ENCODE results near the gene IYD.

The IYD gene, protein sequence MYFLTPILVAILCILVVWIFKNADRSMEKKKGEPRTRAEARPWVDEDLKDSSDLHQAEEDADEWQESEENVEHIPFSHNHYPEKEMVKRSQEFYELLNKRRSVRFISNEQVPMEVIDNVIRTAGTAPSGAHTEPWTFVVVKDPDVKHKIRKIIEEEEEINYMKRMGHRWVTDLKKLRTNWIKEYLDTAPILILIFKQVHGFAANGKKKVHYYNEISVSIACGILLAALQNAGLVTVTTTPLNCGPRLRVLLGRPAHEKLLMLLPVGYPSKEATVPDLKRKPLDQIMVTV

DNA sequence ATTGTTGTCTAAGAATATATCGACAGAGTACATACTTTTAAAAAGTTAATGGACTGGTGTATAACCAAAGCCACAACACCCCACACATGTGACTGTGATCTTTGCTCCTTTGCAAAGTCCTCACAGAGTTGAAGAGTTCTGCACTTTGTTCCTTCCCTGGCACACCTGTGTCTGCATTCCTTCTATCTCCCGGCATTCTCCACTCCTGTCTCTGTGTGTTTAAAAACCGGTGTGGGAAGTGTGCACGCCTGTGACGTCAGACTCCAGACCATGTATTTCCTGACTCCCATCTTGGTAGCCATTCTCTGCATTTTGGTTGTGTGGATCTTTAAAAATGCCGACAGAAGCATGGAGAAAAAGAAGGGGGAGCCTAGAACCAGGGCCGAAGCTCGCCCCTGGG lies at the start of gene IYD:
Gene IYD (plus strand): TSS at position 251 of the 400 bp plus-strand sequence. CDS start 20 bp downstream, at position 271.
- no peak for DNase-seq

DNA sequence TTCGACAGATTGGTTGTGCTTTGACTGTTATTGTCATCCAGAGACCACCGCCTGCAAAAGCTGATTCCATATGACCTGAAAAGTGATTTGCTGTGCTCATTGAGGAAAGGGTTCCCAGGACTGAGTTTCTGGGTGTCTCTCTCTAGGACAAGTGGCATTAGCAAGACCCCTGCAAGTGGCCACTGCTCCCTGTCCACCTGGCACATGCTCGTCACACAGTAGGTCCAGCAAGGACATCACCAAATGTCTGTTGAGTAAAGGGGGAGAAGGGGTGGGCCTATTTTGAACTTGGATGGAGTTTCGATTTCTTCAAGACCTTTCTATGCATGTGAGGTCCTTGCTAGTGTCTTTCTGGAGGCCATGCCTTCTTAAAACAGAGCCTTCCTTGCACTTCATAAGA lies 48.9 kb upstream of the IYD start:
- no peak for DNase-seq

DNA sequence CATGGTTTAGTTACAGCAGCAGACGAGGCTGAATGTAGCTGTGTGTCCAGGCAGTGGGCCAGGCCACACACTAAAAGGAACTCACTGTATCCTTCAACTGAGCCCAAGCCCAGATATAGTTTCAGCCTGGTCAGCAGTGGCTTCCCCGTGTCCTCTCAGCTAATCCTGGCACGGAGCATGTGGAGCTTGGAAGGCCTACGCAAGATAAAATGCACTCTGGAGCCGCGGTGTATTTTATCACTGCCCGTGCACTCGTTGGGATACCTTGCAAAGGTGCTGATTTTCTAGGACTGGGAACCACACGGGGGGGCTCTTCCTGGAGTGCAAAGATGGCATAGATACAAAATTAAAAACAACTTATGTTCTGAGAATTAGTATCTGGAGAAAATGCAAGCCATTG lies 48.4 kb upstream of the IYD start:
- DNase-seq, result no peak

DNA sequence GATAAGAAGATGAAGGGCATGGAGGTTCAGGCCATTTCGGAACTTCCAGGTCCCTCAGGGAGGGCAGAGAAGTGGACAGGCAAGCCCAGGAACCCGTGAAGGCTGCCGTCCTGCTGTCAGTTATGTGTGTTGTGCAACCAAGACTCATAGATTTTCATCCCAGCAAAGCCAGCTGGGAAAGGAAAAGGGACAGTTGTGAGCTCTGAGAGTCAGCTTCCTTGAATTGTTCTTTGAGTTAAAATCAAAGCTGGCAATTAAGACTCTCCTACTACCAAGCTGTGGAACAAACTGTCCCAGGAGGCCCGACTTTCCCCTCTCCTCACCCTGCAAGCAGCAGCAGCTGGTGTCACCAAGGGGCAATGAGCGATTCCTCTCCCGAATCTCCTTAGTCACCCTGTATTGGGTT lies 46.3 kb upstream of the IYD start:
- DNase-seq, result no peak

DNA sequence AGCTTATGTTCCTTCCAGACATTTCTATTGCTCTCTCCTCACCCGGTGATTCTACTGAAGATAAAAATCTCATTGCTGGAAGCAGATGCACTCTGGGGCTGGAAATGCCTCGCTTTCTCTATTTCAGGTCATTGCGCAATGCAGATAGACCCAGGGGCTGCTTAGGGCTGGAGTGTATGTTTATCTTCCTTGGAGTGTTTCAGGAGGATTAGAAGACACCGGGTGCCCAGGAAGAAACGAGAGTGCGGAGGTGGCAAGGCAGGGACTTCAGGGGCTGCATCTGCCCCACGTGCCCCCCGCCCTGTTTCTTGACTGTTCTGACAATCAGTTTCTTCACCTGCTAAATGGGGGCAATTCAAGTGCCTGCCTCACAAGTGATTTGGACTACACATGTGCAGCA lies 45.6 kb upstream of the IYD start:
- no peak for DNase-seq

DNA sequence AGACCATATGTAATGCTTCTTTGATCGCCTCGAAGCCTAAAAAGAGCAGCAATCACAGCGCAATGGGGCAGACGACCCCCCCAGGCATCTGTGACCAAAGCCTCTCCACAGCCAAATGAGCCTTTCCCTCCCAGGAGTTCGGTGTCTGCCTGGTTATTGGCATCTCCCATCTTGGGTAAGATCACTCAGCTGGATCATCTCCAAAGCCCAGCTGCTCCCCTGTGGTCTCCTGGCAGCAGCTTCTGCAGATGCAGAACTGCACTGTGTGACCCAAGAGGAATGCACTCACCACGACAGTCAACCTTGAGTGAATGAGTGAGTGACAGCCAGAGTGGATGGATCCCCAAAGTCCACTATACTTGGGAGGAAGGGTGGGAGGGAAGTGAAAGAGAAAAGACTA lies 44.8 kb upstream of the IYD start:
- DNase-seq, result no peak

DNA sequence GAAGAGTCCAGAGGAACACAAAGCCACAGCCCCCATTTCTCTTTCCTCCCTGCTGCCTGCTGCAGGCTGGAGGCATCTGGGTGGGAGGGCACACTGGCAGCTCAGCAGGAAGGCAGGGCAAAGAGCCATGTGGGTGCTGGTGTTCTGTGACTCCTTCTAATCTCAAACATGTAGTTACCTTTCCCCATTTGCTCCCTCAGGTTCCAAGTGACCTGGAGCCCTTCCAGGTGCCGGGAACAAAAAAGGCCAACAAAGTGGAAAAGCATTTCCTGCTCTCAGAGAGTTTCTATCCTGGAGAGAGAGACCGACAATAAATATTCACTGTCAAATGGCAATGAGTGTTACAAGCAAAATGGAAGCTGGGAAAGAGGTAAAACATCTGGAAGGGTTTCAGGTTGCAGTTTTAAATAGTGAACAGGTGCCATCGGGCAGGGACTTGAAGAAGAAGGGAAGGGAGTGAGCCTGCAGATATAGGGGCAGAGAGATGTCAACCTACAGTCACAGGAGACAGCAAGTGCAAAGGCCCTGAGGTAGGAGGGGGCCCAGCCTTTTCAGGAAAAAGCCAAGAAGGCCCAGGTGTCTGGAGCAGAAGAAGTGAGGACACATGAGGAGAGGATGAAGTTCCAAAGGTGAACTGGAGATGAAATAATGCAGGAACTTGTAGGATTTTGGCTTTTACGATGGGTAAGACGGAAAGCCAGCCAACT lies 43.6 kb upstream of the IYD start:
- DNase-seq, result no peak

DNA sequence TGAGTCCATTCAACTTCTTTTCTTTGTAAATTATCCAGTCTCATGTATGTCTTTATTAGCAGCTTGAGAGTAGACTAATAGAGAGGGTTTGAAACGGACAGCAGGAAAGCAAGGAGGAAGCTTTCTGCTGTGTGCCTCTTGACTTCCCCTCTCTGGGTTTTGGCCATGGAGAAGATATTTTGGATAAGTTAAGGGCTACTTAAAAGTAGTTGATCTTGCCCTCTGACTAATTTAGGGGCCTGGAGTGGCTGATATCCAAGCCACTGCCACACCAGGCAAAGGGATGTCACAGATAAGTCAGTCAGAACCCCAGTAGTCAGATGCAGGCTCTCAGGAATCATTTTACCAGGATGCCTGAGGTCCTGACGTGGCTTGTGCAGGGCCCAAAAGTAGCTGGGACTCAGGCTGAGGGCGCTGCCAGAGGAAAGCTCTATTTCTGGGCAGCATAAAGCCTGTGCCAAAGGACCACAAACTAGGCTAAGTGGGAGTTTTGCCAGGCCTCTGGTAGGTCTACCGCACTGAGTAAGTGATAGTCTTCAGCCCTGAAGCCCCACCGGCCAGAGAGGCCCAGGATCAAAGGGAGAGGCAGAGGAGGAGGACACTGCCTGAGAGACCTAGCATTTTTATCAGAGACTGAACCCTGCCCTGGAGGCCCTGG lies 41.6 kb upstream of the IYD start:
- no peak for DNase-seq

DNA sequence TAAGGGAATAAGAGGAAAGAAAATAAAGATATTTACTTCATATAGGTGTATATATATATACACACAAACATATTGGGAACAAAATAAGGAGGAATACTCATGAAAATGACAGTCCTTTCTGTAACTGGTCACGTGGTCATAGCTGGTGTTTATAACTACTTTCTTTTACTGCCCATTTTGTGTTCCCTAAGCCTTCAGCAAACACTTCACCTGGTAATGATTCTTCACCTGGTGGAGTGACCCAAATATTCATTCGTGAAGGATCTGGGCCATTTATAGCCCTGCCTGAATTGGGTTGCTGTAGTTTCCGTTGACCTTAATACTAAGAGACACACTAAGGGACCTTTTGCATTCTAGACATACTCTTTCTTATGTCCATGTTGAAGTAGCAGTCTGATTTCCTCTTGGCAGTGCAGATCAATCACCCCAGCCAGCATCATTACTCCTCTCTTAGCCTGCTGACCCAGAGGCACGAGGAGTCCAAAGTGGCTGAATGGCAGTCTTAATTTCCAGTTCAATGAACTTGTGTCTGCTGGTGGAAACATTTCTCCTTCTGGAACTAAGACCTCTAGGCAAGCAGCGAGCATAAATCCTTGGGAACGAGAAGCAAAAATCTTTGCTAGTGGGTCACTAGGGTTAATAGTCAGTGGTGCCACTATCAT lies 39.9 kb upstream of the IYD start:
- DNase-seq, result no peak

DNA sequence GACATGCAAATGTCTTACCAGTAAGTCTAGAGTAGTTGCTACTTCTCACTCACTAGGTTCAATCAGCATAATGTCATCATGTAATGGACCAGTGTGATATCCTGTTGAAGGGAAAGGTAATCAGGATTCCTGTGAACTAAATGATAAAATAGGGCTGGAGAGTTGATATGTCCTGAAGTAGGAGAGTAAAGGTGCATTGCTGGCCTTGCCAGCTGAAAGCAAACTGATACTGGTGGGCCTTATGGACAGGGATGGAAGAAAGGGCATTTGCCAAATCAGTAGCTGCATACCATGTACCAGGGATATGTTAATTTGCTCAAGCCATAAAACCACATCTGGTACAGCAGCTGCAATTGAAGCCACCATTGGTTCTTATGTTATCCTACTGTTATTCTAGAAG lies 37.5 kb upstream of the IYD start:
- no peak for DNase-seq

DNA sequence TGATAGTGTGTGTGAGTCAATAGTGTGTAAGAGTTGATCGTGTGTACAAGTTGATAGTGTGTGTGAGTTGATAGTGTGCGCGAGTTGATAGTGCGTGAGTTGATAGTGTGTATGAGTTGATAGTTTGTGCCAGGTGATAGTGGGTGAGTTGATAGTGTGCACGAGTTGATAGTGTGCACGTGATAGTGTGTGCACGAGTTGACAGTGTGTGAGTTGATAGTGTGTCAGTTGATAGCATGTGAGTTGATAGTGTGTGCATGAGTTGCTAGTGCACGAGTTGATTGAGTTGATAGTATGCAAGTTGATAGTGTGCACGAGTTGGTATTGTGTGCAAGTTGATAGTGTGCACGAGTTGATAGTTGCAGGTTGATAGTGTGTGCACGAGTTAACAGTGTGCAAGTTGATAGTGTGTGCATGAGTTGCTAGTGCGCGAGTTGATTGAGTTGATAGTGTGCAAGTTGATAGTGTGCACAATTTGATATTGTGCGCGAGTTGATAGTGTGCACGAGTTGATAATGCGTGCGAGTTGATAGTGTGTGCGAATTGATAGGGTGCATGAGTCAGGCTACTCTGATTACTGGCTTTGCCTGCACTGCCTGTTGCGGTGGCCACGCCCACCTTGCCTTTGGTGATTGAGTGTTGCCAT lies 35.8 kb upstream of the IYD start:
- DNase-seq, result no peak

DNA sequence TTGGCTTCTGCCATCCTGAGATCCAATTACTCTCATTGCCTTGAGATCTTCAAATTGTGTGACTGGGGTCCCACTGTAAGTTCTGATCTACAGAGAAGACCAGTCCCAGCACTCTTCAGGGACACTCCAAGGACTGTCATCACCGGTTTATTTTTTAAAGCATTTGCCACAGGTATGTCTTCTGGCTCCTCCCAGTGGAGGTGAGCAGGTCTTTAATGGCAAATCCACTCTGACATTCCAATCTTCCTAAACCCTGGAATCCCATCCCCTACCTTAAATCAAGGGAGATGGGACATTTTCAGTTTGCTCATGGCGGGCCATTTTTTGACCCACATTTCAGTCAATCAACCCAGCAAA lies 35.2 kb upstream of the IYD start:
- no peak for DNase-seq

DNA sequence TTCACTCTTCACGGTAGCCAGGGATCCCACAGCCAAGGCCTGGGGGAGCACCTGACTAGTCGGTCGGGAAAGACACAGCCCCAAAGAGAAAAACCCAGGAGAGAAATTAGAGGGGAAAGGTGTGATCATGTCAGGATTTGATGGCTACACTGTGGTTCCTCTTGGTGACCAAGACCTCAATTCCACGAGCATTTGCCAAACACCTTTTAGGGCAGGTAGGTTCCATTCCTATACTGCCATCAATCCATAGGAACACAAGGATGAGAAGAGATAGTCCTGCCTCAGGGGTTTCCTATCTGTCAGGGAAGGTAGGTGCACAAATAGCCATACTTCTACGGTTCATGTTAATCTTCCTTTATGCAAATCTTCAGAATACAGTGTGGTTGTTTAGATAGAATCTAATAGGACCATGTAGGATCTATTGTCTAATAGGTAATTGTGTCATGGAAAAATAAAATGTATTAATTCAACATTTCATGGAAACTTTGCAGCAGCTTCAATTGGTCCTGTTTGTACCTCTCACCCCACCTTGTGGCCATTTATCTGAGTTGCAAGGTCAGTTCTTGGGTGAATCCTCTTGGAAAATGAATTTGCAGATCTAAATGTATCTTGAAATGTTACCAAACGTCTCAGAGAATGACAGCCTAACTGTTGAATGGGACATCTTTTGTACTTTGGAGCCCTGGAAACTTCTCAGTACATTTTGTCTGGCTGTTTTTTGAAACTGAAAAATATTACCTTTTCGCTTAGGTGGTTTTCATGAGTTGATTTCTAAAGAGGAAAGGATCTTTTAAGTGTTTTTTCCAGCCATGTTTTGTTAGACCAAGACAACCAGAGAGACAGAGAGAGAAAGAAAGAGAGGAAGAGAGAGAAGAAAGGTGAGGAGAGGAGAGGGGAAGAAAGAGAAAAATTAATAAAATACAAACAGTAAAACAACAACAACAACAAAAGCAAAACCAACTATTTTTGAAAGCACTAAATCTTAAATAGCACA lies 33.7 kb upstream of the IYD start:
- no peak for DNase-seq

DNA sequence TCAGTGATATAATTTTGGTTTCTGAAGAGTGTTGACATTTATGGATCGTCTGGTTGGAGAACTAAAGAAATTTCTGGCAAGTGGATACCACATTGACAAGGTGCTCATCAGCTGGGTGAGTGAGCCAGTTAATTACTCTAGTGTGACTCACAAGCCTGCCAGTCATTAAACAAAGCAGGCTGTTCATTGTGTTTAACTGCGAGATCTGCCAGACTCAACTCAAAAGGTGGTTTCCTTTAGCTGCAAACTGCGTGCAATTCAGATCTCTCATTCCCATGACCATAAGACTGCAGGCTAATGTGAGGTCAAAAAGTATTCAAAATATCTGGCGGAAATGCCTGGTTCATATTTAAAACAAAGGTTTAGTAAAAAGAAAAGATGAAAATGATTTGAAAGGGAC lies 32.5 kb upstream of the IYD start:
- DNase-seq, result no peak

DNA sequence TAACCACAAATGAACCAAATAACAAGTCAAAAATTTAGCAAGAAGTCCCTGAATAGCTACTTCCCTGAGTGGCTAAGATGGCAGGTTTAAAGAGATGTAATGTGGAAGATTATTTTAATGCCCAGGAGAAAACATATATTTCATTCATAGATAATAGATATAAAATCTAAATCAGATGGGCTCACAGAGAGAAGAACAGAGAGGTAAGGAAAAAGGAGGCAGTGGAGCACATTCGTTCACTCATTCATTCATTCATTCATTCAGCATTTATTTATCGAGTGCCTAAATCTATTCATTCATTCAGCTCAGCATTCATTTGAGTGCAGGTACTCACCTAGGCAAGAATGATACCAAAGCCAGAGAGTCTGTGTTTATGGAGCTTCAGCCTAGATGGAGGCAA lies 32.1 kb upstream of the IYD start:
- DNase-seq, result no peak

DNA sequence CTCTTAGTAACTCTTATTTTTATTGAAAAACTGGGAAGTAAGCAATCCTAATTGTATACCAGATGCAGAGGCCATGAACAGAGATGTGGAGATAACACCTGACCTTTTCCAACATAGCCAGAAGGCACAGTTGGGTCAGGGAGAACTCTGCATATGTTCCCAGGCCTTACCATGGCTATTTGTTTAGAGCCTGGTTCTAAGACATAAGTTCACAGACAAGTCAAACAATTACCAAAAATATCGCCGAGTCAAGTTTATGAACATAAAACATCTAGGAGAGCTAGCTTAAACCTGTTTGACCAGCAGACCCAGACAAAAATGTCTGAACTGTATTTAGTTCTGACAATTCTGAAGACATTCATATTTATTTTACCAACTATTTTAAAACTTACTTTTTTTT lies 26.7 kb upstream of the IYD start:
- no peak for DNase-seq

DNA sequence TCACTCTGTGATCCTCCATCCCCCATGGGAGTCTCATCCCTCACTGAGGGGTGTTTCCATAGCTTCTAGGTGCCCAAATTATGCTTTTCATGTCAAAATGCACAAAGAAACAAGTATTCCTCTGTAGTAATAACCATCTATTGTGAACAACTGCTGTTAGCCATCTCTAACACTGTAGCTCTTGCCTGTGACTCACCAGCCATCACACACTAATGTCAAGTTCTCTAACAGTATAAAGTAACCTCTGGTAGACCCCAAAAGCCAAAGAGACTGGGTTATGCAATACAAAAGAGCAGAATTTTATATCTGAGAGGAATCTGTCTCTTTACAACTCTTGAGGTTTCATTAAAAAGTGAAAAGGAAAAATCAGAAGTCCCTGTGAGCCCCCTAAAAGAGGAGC lies 25.4 kb upstream of the IYD start:
- DNase-seq, result no peak

DNA sequence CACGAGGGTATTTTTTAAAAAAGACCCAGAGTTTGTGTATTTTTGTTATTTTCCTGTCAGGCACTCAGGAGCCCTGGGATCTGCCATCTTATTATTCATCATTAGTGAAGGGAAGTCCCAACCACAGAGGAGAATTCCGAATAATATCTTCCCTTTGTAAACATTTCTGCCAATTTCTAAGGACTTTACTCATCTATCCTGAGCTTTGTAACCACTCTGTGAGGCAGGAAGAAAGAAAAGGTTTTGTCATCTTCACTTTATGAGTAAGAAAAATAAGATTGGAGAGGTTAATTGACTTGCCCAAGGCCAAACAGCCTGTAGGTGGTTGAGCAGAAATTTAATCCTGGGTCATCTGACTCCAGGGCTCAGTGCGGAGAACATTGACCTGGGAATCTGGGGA lies 23.0 kb upstream of the IYD start:
- no peak for DNase-seq

DNA sequence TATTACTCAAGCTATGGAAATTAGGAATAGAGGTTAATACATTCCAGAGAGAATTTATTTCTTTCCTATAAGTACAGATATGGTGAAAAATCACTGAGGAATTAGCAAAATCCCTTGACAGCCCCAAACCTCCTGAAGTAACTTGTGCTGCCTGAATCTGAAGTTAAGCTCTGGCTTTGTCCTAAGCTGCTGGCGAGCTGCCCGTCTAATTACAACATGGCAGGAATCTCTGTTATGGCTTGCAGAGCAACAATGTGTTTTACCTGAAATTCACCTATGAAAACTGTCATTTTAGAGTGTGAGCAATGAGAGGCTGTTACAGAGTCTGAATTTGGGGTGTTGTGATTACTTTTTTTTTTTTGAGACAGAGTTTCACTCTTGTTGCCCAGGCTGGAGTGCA lies 22.5 kb upstream of the IYD start:
- DNase-seq, result no peak

DNA sequence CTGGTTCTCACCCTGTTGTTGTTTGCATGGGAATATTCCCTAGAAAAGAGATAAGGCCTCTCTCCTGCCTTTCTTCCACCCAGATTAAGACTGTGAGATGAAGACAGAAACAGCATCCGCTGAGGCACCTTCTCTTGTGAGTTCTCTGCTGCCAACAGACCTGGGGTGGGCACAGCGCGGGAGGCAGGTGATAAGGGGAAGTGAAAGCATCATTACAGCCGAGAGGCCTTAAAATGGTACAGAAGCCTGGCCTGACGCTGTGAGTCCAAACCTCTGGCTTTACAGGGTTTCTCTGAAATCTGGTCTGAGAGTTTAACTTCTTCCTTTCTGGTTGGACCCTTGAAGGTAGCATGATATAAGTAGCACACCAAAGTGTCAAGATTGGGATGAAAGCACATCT lies 21.0 kb upstream of the IYD start:
- no peak for DNase-seq

DNA sequence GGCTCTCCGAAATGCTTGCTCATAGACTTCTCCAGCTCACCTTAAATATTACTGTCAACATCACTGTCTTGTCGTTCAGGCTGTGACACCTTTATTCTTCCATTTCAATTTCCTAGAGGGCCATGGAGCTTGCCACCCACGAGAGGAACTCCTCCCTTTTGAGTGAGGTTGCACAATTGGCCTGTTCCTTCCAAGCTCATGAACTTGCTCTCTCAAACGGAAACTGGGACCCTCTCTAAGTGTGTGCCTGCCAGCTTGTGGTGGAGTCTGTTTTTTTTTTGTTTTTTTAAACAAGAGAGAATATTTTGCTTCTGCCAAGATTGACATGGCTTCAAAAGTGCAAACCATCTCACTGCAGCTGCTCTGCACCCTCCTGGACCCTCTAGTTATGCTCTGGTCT lies 19.3 kb upstream of the IYD start:
- no peak for DNase-seq

Measured in activated CD4-positive, alpha-beta T cell treated with anti-CD3 and anti-CD28 coated beads for 1 hour (primary cell).